Stimulated activated CD8-positive, alpha-beta memory T cell treated with anti-CD3 and anti-CD28 coated beads, Interleukin-12 subunit alpha, Interleukin-12 subunit beta, amount 100 ng/mL, for 24 hours (primary cell): ENCODE data around the gene SLC34A2.
"Not testable (repeated sequence)": the region's sequence is repeated elsewhere in the genome, so short reads cannot be mapped to it uniquely, and the experiment has no call there.

ENCODE experiments used
- DNase-seq: peaks from one replicate; pipeline ENCODE4 v3.0.0-alpha.2; 2020; ENCODE audit errors: extremely low read depth

SLC34A2 gene, protein sequence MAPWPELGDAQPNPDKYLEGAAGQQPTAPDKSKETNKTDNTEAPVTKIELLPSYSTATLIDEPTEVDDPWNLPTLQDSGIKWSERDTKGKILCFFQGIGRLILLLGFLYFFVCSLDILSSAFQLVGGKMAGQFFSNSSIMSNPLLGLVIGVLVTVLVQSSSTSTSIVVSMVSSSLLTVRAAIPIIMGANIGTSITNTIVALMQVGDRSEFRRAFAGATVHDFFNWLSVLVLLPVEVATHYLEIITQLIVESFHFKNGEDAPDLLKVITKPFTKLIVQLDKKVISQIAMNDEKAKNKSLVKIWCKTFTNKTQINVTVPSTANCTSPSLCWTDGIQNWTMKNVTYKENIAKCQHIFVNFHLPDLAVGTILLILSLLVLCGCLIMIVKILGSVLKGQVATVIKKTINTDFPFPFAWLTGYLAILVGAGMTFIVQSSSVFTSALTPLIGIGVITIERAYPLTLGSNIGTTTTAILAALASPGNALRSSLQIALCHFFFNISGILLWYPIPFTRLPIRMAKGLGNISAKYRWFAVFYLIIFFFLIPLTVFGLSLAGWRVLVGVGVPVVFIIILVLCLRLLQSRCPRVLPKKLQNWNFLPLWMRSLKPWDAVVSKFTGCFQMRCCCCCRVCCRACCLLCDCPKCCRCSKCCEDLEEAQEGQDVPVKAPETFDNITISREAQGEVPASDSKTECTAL

DNA sequence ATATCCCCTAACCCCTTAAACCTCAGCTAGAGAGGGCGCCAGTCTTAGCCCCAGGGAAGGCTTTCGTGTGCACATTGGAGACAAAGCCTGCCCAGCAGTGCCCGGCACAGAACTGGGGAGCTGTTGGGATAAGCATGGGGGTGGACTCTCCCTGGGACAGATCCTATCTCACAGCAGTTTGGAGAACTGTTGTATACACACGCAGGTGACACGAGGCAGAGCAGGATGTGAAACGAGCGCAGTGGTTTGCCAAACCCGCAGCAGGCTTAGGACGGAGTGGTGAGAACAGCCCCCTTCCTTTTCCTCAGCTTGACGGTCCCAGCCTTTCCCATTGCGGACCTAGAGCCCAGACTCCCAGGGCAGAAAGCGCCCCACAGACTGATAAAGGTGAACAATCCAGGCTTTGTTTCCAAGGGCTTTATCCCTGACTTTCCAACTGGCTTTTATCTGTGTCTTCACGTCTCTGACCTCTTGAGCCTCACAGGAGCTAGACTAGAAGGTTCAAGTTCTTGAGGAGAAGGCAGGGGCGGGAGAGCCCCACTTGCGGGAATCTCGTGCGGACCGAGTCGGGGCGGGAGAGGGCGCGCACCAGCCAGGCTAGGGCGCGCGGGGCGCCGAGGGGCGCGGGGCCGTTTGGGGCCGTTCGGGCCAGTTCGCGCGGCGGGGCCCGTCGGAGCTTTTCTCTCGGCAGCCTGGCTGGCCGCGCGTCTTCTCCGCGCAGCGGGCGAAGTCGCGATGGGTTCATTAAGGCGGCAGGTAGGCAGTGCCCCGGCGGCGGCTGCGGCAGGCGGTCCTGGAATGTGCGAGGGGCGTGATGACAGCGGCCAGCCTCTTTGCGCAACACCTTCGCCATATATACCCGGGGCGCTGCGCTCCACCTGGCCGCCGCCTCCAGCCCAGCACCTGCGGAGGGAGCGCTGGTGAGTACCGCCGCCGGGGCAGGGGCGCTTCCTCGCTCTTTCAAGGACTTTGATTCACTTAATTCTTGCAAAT lies at the start of gene SLC34A2:
Gene SLC34A2 (plus strand): TSS at position 881 of the 993 bp plus-strand sequence. CDS start 6,650 bp downstream, outside the sequence.
- DNase-seq, result no peak

DNA sequence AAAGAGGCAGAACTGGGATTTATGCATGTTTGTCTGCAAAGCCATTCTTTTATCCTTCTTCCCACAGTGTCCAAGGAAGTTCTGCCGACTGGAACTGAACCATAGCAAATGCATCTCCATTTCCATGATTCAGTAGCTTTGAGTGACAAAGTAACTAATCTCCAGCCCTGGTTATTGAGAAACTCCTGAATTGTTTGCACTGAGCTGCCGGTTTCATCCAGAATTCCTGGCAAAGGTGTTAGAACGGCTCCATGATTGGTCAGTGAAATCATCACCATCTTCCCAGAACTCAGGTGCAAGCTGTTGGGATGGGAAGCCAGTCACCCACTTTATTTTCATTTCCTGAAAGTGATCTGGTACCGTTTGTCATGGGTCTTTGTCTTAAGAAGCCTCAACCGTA lies 47.0 kb upstream of the SLC34A2 start:
- no peak for DNase-seq

DNA sequence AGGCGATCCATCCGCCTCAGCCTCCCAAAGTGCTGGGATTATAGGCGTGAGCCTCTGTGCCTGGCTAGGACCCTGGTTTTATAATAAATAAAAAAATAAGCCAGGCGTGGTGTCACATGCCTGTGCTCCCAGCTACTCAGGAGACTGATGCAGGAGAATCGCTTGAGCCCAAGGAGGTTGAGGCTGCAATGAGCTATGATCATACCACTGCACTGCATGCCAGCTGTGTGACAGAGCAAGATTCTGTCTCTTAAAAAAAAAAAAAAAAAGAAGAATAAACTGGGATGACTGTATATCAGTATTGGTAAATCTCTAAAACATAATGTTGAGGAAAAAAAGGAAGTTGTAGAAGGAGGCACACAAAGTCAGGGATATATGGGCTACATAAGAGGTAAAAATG lies 45.7 kb upstream of the SLC34A2 start:
- DNase-seq, result no peak

DNA sequence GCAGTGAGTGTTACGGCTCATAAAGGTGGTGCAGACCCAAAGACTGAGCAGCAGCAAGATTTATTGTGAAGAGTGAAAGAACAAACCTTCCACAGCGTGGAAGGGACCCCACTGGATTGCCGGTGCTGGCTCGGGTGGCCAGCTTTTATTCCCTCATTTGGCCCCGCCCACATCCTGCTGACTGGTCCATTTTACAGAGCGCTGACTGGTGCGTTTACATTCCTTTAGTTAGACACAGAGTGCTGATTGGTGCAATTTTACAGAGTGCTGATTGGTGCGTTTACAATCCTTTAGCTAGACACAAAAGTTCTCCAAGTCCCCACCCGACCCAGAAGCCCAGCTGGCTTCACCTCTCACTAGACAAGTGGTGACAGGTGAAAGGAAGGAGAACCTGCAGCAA lies 42.0 kb upstream of the SLC34A2 start:
- not testable (repeated sequence) for DNase-seq

DNA sequence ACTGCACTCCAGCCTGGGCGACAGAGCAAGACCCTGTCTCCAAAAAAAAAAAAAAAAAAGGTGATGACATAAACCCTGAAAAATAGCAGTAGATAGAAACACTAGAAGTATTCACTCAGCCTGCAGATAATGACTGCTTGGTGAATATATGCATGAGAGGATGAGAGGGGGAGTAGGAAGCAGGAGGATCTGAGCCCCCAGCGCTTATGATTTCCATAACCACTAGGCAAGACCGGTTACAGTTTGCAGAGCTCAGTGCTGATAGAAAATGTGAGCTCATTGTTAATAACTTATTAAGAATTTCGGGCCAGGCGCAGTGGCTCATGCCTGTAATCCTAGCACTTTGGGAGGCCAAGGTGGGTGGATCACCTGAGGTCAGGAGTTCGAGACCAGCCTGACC lies 40.8 kb upstream of the SLC34A2 start:
- no peak for DNase-seq

DNA sequence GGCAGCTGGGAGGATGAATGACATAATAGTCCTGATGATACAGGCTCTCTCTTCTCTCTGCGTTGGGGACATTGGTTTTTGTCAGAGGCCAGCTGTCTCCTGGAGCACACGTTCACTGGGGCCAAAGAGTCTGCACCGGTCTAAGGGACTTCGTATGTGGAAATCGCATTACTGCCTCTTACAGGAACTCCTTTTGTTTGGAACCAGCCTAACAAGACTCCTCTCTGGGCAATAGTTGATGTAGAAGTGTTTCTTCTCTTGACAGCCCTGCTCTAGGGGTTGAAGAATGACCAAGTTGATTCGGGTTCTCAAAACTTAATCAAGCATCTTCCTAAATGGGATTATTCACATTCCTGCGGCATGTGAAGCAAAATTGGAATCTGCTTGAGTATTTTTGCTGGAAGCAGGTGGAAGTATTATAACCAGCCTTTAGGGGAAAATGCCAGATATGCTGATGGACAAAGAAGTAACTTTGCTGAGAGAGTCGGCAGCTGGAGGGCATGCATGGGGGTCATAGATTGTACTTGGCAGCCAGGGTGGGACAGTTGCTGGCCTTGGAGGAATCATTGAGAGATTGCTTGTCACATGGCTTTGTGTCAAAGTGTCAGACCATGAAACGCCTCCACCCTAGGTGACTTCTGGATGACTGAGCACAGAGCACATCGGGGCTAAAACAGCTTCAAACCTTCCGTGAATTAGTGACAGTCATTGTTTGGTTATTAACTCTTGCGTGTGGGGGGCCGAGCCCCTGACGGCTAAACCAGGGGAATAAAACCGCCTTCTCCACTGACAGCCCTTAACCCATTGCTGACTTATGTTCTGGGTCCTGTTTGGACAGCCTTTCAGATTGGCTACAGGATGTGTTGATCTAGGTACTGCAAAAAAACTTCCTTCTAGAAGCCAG lies 34.4 kb upstream of the SLC34A2 start:
- DNase-seq, result no peak

DNA sequence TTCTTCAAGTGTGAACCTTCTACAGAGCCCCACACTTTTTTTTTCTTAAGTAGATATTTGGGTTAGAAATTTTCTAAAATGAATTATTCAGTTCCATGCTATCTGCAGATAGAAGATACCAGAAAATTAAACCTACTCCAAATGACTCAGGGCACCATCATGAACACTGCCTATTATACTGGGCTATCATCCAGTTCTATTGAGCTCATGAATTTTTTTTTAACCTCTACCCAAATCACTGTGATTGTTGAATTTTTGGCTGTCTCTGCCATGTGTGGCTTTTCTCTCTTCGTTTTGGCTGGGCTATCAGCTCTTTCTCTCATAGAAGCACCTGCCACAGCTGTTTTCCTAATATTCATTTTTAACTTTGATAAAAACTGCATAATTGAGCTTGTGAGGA lies 31.0 kb upstream of the SLC34A2 start:
- no peak for DNase-seq

DNA sequence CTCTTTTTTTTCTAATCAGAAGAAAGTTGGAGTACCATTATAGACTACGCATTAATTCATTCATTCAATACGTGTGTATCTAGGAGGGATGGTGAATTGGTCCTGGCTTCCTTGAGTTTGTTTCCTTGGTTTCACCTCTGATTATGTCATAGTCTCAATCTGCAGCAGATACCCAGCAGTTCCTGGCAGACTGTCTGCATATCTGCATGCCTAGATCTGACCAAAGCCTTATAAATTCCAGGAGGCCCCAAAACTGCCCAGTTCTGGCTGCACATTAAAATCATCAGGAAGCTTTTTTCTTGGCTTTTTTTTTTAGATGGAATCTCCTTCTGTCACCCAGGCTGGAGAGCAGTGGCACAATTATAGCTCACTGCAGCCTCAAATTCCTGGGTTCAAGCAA lies 27.2 kb upstream of the SLC34A2 start:
- DNase-seq, result no peak

DNA sequence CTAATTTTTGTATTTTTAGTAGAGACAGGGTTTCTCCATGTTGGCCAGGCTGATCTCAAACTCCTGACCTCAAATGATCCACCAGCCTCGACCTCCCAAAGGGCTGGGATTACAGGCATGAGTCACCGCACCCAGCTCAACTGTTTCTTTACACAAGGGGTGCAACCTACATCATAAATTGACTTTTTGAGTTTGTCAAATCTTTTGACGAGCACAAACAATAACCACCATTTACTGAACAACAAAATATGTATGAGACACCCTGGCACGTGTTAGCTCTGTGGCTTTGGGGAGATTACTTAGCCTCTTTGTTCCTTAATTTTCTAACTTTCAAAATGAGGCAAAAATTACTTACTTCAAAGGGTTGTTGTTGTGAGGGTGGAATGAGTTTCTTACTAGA lies 23.5 kb upstream of the SLC34A2 start:
- no peak for DNase-seq

DNA sequence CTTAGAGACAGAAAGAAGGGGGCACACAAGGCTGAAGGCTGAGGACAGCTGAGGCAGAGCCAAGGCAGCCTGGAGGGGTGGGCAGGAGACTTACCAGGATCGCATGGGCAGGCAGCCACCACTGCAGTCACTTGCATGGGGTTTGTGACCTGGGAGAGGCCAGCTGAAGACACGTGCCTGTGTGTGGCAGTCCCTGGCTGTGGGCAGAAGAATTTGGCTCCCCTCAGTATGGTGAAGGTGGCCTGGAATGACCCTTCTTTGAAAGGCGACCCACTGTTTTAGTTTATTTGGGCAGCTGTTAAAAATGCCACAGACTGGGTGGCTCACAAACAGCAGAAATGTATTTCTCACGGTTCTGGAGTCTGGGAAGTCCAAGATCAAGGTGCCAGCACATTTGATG lies 22.1 kb upstream of the SLC34A2 start:
- no peak for DNase-seq

DNA sequence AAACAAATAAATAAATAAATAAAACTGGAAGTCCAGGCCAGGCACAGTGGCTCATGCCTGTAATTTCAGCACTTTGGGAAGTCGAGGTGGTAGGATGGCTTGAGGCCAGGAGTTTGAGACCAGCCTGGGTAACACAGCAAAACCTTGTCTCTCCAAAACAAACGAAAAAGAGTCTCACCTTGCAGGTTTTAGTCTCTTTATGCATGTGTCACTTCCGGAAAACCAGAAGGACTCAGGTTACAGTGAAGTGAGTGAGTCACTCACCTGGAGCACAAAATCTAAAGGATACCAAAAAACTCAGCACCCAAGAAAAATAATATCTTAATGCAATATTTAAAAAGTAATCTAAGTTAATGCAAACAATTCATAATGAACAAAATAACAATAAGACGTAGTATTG lies 20.1 kb upstream of the SLC34A2 start:
- no peak for DNase-seq

DNA sequence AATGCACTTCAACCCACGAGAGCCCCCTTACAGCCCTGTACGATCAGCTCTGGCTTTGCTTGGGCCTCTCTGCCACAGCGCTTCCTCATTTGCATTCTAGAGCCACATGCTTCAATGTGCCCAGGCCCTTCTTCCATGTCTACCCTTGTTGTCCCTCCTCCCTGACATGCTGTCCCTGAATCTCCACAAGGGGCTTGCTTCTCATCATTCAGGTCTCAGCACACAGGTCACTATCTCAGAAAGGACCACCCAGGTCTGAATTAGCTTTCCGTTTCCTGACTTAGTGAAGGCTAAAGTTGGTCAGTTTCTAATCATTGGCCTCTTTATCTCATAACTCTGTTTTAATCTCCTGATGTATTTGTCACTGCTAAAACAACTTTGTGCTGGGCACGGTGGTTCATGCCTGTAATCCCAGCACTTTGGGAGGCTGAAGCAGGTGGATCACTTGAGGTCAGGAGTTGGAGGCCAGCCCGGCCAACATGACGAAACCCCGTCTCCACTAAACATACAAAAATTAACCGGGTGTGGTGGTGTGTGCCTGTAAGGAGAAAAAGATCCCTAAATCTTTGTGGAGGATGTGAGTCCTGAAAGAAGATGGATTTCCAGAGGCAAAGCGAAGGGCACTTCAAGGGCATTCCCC lies 17.9 kb upstream of the SLC34A2 start:
- DNase-seq, result no peak

DNA sequence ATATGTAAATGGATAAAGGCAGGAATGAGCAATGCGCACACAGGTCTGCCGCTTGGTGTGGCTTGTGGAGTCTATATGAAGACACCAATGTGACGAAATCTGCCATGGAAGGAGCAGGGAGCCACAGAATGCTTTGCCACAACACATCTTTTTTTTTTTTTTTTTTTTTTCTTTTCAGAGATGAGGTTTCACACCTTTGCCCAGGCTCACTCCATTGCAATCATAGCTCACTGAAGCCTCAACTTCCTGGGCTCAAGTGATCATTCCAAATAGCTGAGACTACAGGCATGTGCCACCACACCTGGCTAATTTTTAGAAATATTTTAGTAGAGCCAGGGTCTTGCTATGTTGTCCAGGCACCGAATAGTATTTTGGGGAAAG lies 17.4 kb upstream of the SLC34A2 start:
- DNase-seq, result no peak

DNA sequence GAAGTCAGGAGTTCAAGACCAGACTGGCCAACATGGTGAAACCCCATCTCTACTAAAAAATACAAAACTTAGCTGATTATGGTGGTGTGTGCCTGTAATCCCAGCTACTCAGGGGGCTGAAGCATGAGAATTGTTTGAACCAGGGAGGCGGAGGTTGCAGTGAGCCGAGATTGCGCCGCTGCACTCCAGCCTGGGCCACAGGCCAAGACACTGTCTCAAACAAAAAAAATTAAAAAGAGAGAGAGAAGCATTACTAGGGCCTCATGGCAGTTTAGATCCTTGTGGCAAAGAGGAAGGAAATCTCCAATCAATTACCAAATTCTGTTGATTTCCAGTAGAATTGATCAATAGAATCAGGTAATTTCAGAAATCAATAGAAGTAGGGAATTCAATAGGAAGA lies 16.8 kb upstream of the SLC34A2 start:
- no peak for DNase-seq

DNA sequence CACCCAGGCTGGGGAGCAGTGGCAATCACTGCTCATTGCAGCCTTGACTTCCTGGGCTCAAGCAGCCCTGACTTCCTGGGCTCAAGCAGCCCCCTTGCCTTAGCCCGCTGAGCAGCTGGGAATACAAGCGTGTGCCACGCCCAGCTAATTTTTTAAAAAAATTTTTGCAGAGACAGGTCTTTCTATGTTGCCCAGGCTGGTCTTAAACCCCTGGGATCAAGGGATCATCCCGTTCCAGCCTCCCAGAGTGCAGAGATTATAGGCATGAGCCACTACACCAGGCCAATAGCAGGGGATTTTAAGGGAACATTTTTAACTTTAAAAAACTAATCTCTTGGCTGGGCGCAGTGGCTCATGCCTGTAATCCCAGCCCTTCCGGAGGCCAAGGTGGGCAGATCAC lies 5.3 kb upstream of the SLC34A2 start:
- DNase-seq, result no peak

DNA sequence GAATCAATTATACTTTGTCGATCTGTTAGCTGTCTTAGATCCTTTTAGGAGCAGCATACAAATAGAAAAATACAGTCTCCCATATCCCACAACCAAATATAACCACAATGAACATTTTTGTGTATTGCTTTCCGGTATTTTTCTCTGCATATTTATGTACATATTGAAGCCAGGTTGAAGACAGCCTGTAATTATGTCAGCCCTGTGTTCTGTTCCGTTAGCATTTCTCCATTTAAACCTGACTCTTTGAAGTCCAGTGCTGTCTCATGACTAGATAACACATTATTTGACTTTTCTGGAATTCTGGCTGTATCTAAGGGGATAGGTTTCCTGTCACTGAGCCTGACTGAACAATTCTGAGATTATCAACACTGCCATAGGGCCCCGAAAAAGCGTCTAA lies 4.0 kb upstream of the SLC34A2 start:
- DNase-seq, result no peak

DNA sequence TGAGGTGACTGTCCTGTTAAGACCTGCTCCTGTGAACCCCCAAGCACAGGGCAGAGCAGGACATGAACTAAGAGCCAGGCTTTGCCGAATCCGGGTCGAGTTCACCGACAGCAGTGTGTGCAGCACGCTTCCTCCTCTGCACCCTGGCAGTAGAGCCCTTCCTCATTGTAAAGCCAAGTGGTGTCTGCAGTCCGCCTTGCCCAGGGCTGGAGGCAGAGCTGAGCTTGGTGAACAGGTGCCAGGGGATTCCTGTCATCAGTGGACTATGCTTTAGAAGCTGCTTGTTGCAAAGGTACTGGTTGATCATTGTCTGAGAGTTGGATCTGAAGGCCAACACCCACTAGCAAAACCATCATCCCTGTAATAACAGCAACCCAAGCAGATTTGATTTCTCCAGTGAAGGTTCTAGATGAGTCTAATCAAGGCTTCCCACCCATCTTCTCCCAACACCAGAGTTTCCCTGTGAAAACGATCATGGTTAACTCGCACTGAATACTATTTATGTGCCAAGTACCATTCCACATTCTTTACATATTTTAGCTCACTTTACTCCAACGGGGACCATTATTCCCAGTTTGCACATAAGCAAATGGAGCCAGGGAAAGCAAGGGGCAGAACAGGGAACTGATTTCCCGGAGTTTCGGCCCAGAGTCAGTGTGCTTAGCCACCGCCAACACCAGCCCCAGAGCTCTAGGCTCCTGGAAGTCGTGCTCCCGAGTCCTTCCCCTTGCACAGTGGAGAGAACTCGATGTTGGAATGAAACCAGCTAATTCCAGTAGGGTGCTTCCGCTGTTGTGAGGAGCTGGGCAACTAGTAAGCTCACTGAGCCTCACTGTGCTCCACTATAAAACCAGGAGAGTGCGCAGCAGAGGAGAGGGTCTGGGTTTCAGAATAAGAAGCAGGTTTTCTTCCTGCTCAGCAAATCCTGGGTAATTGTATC lies 1.4 kb upstream of the SLC34A2 start:
- DNase-seq, result no peak

DNA sequence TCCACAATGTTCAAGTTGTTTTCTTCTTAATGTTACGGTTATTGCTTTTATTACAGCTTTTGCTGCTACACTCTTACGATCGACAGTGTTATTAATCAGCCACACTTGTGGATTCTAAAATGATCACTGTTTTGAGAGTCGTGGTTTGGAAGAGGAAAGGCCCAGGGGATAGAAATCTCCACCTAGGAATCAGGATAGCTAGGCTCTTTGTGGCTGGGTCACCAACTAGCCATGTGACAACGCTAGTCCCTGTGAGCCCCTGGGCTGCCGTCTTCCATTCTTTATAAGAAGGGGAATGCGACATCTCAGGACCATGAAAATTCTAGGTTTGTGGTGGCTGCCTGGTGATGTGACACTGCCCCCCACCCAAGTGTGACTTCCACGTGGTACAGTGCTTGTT lies 380 bp downstream of the SLC34A2 start:
- DNase-seq, result no peak

DNA sequence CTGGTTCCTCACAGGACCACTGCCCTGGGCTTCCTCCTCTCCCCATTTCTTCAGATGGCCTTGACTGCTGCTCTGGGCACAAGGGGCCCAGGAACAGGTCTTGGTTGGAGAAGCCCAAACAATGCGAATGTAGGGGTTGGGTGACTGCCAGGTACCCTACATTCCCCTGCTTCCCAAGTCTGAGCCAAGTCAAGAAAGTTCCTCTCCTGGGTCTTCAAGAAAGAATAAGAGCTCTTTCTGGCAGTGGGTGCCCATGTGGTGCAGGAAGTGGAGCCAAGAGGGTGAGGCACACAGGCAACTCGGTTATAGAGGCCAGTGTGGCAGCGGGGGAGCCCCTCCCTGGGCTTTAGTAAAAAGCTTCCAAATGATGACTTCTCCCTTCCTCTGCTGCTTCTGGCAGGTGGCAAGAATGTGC lies 2.7 kb downstream of the SLC34A2 start:
- no peak for DNase-seq

DNA sequence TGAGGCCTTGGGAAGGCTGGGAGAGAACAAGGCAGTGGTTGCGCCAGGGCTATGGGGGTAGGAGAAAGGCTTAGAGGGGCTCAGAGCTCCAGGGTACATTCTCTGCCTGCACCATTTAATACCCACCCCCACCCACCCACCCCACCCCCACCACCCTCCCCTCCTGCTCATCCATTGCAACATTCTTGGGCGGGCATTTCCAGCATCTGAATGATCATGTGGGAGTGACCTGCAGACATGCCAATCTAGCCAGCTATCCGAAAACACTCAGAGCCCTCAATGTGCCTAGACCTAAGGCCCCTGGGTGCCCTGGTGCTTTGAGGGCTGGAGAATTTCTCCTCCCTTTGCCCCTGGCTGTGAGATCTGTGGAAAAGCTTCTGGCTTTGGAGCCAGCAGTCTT lies 3.1 kb downstream of the SLC34A2 start:
- DNase-seq, result no peak
